NB4 (cell line): ENCODE measurements around the gene LRP4.

Experiments used
- MYC ChIP-seq: IDR thresholded peaks from 2 replicates; pipeline ENCODE4 v1.6.1; 2011; ENCODE audit warnings: low read depth, low read length
- POLR2A ChIP-seq: IDR thresholded peaks from 2 replicates; pipeline ENCODE4 v1.6.1; 2011; ENCODE audit warnings: mild to moderate bottlenecking; ENCODE audit not compliant: insufficient read length; ENCODE audit errors: extremely low read depth
- TF ChIP-seq, protein P1 (sequence below): IDR thresholded peaks from one replicate; pipeline ENCODE4 v1.5.1; 2012; ENCODE audit warnings: low read depth, low read length
- TF ChIP-seq, protein P2 (sequence below): IDR thresholded peaks from 2 replicates; pipeline ENCODE4 v1.6.1; 2011; ENCODE audit warnings: low read depth, low read length

DNA sequence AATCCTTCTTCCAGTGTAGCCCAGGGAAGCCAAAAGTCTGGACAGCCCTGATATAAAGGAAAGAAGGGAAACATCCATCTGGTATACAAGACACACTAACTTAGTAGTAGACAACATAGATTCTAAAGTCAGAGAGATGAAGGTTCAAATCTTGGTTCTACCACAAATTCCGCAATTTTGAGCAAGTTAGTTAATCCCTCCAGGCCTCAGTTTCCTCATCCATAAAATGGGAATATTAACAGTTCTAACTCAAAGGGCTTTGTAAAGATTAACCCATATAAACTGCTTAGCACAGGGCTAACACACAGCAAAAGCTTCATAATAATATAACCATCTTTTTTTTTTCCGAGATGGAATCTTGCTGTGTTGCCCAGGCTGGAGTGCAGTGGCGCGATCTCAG lies 10.7 kb downstream of the LRP4 start:
- TF ChIP-seq, protein P1, sequence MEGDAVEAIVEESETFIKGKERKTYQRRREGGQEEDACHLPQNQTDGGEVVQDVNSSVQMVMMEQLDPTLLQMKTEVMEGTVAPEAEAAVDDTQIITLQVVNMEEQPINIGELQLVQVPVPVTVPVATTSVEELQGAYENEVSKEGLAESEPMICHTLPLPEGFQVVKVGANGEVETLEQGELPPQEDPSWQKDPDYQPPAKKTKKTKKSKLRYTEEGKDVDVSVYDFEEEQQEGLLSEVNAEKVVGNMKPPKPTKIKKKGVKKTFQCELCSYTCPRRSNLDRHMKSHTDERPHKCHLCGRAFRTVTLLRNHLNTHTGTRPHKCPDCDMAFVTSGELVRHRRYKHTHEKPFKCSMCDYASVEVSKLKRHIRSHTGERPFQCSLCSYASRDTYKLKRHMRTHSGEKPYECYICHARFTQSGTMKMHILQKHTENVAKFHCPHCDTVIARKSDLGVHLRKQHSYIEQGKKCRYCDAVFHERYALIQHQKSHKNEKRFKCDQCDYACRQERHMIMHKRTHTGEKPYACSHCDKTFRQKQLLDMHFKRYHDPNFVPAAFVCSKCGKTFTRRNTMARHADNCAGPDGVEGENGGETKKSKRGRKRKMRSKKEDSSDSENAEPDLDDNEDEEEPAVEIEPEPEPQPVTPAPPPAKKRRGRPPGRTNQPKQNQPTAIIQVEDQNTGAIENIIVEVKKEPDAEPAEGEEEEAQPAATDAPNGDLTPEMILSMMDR, result no peak
- TF ChIP-seq MYC (no peak), POLR2A (no peak)
- TF ChIP-seq, protein P2, sequence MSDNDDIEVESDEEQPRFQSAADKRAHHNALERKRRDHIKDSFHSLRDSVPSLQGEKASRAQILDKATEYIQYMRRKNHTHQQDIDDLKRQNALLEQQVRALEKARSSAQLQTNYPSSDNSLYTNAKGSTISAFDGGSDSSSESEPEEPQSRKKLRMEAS, result no peak
